HG03469 (cell line): Measurements from ENCODE around the gene EXT2.

Experiments
- ATAC-seq: cut with Tn5 transposase; IDR thresholded peaks from one replicate; pipeline ENCODE4 v1.9.1; 2021; ENCODE audit warnings: mild to moderate bottlenecking, moderate library complexity, moderate number of reproducible peaks; ENCODE audit not compliant: unreplicated experiment

The EXT2 gene

GRCh38 chr11:44282620-44283019 is 187.1 kb downstream of the EXT2 start:
- ATAC-seq, result no peak

DNA sequence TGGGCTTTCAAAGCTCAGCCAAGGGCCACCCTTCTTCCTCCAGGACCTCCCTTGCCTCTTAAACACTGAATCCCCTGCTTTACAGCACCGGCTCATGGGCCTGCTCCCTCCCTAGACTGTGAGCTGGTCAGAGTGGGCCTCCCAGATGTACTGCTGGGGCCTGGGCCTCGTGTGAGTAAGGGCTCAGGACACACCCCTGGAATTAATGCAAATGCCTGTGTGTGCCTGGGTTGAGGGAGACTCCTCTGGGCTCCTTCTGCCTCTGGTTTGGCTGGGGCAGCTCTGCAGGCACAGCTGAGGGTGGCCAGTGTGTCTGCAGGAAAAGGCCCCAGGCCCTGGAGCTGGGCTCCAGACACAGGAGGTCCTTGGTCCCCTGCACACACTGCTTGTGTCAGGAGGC is 190.3 kb downstream of the EXT2 start:
- no peak for ATAC-seq

GRCh38 chr11:44286268-44286880 is 190.9 kb downstream of the EXT2 start:
- no peak for ATAC-seq

DNA sequence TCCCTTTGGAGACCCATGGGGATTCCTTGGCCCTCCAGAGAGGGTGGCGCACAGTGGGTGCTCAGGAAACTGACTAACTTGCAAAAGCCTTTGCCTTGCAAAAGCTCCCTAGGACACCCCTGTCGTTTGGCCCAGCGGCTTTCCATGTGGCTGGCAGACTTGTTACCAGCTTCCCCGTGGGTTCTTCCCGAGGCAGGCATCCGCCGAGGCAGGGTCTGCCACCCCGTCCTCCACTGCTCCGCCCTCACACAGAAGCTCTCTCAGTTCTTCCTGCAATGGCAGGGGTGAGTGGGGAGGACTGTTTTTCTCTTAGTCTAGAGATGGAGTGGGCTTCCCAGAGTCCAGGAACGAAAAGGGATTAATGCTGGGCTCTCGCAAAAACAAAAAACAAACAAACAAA is 191.4 kb downstream of the EXT2 start:
- no peak for ATAC-seq

DNA sequence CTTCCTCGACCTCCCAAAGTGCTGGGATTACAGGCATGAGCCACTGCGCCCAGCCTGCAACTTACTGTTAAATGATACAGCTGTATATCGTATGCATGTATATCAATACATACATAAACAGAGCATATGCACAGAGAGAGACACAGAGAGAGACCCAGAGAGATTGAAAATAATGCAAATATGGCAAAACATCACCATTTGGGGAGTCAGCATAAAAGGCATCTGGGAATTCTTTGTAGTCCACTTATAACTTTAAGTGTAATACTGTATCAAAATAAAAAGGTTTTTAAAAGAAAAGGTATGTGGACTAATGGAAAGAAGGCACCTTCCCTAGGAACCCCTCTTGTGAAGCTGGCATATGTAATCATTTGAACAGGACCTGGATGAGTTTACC is 192.7 kb downstream of the EXT2 start:
- no peak for ATAC-seq

- ATAC-seq, result no peak
Observed at GRCh38 chr11:44290208-44290607, 194.7 kb downstream of the EXT2 start.
